ENCODE data around the gene KCNIP4. TPM values are rescaled to one million over a fixed set of nuclear protein-coding genes. Genes with fewer than 3 reads are reported as not detected.

Gene KCNIP4
- total and polyA plus RNA-seq, 2 of the 8 experiments (the other 6 are each of a cell fraction or from before 2014, with no cell fraction given): 0.06 TPM; not detected in 1

GRCh38 chr4:21592970-21593670 lies 355.5 kb downstream of the KCNIP4 start:
- H2AFZ ChIP-seq (ENCODE audit: low read length): no peak overlapping the region
- no peak overlapping the region for H3K4me2 ChIP-seq (ENCODE audit: insufficient read depth in 1 of 2, low read depth in 2 of 2, low read length in 2 of 2)
- 94% methylated on average over 8 of the region's 8 CpGs; no CpG with 5 or more reads in 1 of the 2 experiments for WGBS, 2 experiments (ENCODE audit: extremely low coverage in 1 of 2, insufficient coverage in 1 of 2, insufficient read length in 1 of 2, insufficient replicate concordance in 2 of 2, low coverage in 1 of 2, low lambda C conversion rate in 2 of 2, missing lambda C conversion rate in 1 of 2)
- H2BK5ac ChIP-seq (ENCODE audit: low read depth, low read length): no peak overlapping the region
- H3K27ac ChIP-seq (ENCODE audit: low read depth, low read length): no peak overlapping the region
- H3K36me3 ChIP-seq (ENCODE audit: control insufficient read depth in 2 of 4, insufficient read depth in 4 of 4, low read length in 3 of 4): no peaks in the 10 kb centered on the region; a peak in 1 of 8 replicates
- no peaks in the 10 kb centered on the region for H3K27me3 ChIP-seq (replicated peaks in 1 of 4; ENCODE audit: control insufficient read depth in 3 of 4, extremely low read depth in 1 of 4, insufficient read depth in 3 of 4, low read length in 3 of 4)
- TF ChIP-seq YY1 (IDR thresholded peaks at IDR 0.05; ENCODE audit: low read depth, low read length) (no peak), NANOG (IDR thresholded peaks at IDR 0.05; ENCODE audit: insufficient read depth, low read depth, low read length, poor library complexity, severe bottlenecking) (no peak), ATF3 (IDR thresholded peaks at IDR 0.05; ENCODE audit: insufficient read depth, low read depth, low read length) (no peak), SIN3A (conservative IDR thresholded peaks at IDR 0.05 in 1 of 2, IDR thresholded peaks at IDR 0.05 in 1 of 2; ENCODE audit: low read depth in 1 of 2, low read length in 2 of 2) (no peak), JUND (IDR thresholded peaks at IDR 0.05; ENCODE audit: low read length) (no peak), KDM4A (IDR thresholded peaks at IDR 0.05; ENCODE audit: low read depth, low read length, severe bottlenecking) (no peak), TBP (IDR thresholded peaks at IDR 0.05; ENCODE audit: low read depth, low read length) (no peak), CBX8 (IDR thresholded peaks at IDR 0.05; ENCODE audit: borderline replicate concordance, low read depth, low read length) (no peak), JUN (IDR thresholded peaks at IDR 0.05; ENCODE audit: low read depth, low read length) (no peak), ATF2 (IDR thresholded peaks at IDR 0.05; ENCODE audit: low read length) (no peak)
- no peaks in the 10 kb centered on the region for H3K79me2 ChIP-seq (ENCODE audit: control insufficient read depth in 1 of 2, insufficient read depth in 2 of 2, low read length in 2 of 2)
- DNase-seq (ENCODE audit: low read depth in 1 of 2, low spot score in 2 of 2): no peak
- no peak for FAIRE-seq
- ChIA-PET POLR2A (ENCODE audit: partially characterized antibody) (interaction anchor here (0.7 kb wide), 1 partner anchor 8 kb away, joined by 4 read pairs; no protein-coding TSS in a partner anchor), CTCF (ENCODE audit: partially characterized antibody) (no interaction called here)
- H4K5ac ChIP-seq (ENCODE audit: insufficient read length, low read depth, low read length): no peak overlapping the region
- H3K23me2 ChIP-seq (ENCODE audit: low read depth, low read length): no peaks in the 10 kb centered on the region
- no peak overlapping the region for H3K14ac ChIP-seq (ENCODE audit: insufficient read length)
- H3K4ac ChIP-seq (replicated peaks; ENCODE audit: insufficient read length, low read depth, low read length): no peak overlapping the region
- H2BK20ac ChIP-seq (ENCODE audit: low read length): no peak overlapping the region
- H3K18ac ChIP-seq (ENCODE audit: extremely low read depth, low read length): no peak overlapping the region
- H3K9me3 ChIP-seq (ENCODE audit: insufficient read depth in 2 of 2, low read depth in 1 of 2, low read length in 1 of 2): no peaks in the 10 kb centered on the region
- no peak overlapping the region for H2BK12ac ChIP-seq (ENCODE audit: low read depth, low read length)
- H3K79me1 ChIP-seq (ENCODE audit: low read depth, low read length): no peaks in the 10 kb centered on the region
- no peak overlapping the region for H2AK5ac ChIP-seq (ENCODE audit: low read depth, low read length)
- no peak overlapping the region for H3K9ac ChIP-seq (replicated peaks in 1 of 4; ENCODE audit: extremely low read depth in 1 of 4, low read depth in 3 of 4, low read length in 3 of 4)
- H2BK120ac ChIP-seq (replicated peaks; ENCODE audit: low read depth, low read length): no peak overlapping the region
- H3K23ac ChIP-seq (ENCODE audit: insufficient read length): no peak overlapping the region
- no peak overlapping the region for H4K8ac ChIP-seq (ENCODE audit: extremely low read depth, insufficient read depth, low read length)
- H3K4me1 ChIP-seq (replicated peaks in 1 of 4; ENCODE audit: control insufficient read depth in 3 of 4, insufficient read depth in 4 of 4, low read length in 3 of 4): peaks cover 0 to 3% (median 1%) of the 10 kb centered on the region in 4 experiments; a peak in 3 of 7 replicates
- no peak overlapping the region for H2BK15ac ChIP-seq (ENCODE audit: low read length)
- no peak overlapping the region for H4K91ac ChIP-seq (replicated peaks; ENCODE audit: insufficient read length, low read length)
- H3K4me3 ChIP-seq (ENCODE audit: extremely low read depth in 1 of 4, insufficient read depth in 2 of 4, low read depth in 3 of 4, low read length in 4 of 4): no peak overlapping the region
- H4K20me1 ChIP-seq (replicated peaks in 1 of 2; ENCODE audit: control insufficient read depth in 1 of 2, insufficient read depth in 2 of 2, low read length in 2 of 2): no peaks in the 10 kb centered on the region
- H3K56ac ChIP-seq (replicated peaks; ENCODE audit: insufficient read length, low read depth, low read length): no peak overlapping the region

Measured in H1 (cell line).